ENCODE data around the gene C4orf46. TPM values are rescaled to one million over a fixed set of nuclear protein-coding genes. Genes with fewer than 3 reads are reported as not detected.
"Not testable (repeated sequence)": the region's sequence is repeated elsewhere in the genome, so short reads cannot be mapped to it uniquely, and the experiment has no call there.

C4orf46 gene
- total RNA-seq, 1 experiment from 2014 or later, result 12.2 TPM

DNA sequence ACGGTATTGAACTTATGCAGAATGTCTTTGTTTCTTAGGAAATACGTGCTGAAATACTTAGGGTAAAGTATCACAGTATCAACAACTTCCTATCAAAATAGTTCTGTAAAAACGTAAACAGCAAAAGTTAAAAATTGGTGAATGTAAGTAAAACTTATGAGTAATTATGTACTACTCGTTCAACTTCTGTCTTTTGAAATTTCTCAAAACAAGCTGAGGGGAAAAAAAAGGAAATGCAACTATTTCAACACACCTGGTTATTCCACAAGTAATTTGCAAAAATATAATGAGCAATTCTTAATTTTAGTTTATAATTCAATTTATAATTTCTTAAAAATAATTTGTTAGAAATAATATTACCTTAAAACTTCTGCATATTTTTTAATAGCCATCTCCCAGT, 43.2 kb upstream of the C4orf46 start:
- Histone ChIP-seq H3K27me3 (ENCODE audit: control insufficient read depth, insufficient read depth, low read length) (no peaks in the 10 kb centered on the region), H3K4me3 (ENCODE audit: low read depth in 2 of 2, low read length in 2 of 2) (no peak overlapping the region), H3K36me3 (ENCODE audit: control insufficient read depth, insufficient read depth, low read length) (peaks cover 38% of the 10 kb centered on the region), H3K4me1 (ENCODE audit: control insufficient read depth, insufficient read depth, low read length) (no peaks in the 10 kb centered on the region), H3K27ac (ENCODE audit: low read length) (no peak overlapping the region), H3K9me3 (ENCODE audit: control insufficient read depth, insufficient read depth, low read depth, low read length) (no peaks in the 10 kb centered on the region)
- TF ChIP-seq, protein P1, sequence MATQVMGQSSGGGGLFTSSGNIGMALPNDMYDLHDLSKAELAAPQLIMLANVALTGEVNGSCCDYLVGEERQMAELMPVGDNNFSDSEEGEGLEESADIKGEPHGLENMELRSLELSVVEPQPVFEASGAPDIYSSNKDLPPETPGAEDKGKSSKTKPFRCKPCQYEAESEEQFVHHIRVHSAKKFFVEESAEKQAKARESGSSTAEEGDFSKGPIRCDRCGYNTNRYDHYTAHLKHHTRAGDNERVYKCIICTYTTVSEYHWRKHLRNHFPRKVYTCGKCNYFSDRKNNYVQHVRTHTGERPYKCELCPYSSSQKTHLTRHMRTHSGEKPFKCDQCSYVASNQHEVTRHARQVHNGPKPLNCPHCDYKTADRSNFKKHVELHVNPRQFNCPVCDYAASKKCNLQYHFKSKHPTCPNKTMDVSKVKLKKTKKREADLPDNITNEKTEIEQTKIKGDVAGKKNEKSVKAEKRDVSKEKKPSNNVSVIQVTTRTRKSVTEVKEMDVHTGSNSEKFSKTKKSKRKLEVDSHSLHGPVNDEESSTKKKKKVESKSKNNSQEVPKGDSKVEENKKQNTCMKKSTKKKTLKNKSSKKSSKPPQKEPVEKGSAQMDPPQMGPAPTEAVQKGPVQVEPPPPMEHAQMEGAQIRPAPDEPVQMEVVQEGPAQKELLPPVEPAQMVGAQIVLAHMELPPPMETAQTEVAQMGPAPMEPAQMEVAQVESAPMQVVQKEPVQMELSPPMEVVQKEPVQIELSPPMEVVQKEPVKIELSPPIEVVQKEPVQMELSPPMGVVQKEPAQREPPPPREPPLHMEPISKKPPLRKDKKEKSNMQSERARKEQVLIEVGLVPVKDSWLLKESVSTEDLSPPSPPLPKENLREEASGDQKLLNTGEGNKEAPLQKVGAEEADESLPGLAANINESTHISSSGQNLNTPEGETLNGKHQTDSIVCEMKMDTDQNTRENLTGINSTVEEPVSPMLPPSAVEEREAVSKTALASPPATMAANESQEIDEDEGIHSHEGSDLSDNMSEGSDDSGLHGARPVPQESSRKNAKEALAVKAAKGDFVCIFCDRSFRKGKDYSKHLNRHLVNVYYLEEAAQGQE (IDR thresholded peaks at IDR 0.05; ENCODE audit: insufficient read depth in 1 of 2, low read depth in 2 of 2, low read length in 1 of 2), result no peak
- DNase-seq (ENCODE audit: low read depth, low spot score) (no peak), ATAC-seq (no peak)
- intact Hi-C loops (cut with micrococcal nuclease; ENCODE audit: unreplicated experiment) (no loop called here), in situ Hi-C loops (cut with HindIII; ENCODE audit: low pct_unique_long_range_greater_than_20kb, low sequenced_read_pairs) (no loop called here)
- POLR2A ChIA-PET, result no interaction called here
- no TSS peak for BruUV-seq (replicated peaks)
- CTCF ChIA-PET, result no interaction called here

DNA sequence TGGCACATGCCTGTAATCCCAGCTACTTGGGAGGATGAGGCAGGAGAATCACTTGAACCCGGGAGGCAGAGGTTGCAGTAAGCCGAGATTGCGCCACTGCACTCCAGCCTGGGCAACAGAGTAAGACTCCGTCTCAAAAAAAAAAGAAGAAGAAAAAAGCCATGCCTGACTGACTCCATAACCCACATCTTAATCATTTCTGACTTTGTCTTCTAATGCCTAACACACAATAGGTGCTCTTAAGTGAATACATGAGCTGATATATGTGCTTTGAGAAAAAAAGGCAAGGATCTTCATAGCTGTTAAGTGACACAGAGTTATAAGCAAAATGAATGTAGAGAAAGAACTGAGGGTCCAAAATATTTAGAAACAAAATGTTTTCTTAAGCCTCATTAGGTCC, 40.9 kb upstream of the C4orf46 start:
- POLR2A ChIA-PET, result interaction anchor here (0.6 kb wide), 1 partner anchor 50 kb away, joined by 3 read pairs; no protein-coding TSS in a partner anchor
- intact Hi-C loops (cut with micrococcal nuclease; ENCODE audit: unreplicated experiment), result not testable (repeated sequence)

DNA sequence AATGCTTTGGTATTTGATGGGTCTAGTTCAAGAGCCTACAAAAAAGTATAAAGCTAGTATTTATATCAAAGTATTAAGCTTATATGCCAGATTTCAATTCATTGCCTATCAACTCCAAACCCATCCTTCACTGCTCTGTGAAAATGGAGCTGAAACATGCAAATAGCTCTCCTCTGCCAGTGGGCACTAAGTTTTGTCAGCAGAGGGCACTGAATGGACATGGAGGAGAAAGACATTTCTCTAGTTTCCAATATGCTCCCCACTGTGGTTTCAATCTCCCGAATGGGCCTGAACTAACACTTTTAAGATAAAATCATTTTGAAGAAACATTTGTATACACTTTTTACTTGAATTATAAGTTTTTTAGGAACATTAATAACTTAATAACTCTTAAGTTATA, 39.1 kb upstream of the C4orf46 start:
- BruUV-seq (replicated peaks), result no TSS peak
- H3K36me3 ChIP-seq (ENCODE audit: control insufficient read depth, insufficient read depth, low read length), result peaks cover 41% of the 10 kb centered on the region
- POLR2A ChIA-PET, result no interaction called here

More for the DNA sequence above, 40.9 kb upstream of the C4orf46 start:
- H3K27ac ChIP-seq (ENCODE audit: low read length); CTCF ChIA-PET; H3K4me1 ChIP-seq (ENCODE audit: control insufficient read depth, insufficient read depth, low read length); DNase-seq (ENCODE audit: low read depth, low spot score); H3K27me3 ChIP-seq (ENCODE audit: control insufficient read depth, insufficient read depth, low read length); in situ Hi-C loops (cut with HindIII; ENCODE audit: low pct_unique_long_range_greater_than_20kb, low sequenced_read_pairs); BruUV-seq (replicated peaks); H3K9me3 ChIP-seq (ENCODE audit: control insufficient read depth, insufficient read depth, low read depth, low read length); H3K4me3 ChIP-seq (ENCODE audit: low read depth in 2 of 2, low read length in 2 of 2); ATAC-seq: not testable (repeated sequence)
- peaks cover 46% of the 10 kb centered on the region for H3K36me3 ChIP-seq (ENCODE audit: control insufficient read depth, insufficient read depth, low read length)

More for the DNA sequence above, 39.1 kb upstream of the C4orf46 start:
- H3K27me3 ChIP-seq (ENCODE audit: control insufficient read depth, insufficient read depth, low read length), result no peaks in the 10 kb centered on the region
- TF ChIP-seq, protein P2, sequence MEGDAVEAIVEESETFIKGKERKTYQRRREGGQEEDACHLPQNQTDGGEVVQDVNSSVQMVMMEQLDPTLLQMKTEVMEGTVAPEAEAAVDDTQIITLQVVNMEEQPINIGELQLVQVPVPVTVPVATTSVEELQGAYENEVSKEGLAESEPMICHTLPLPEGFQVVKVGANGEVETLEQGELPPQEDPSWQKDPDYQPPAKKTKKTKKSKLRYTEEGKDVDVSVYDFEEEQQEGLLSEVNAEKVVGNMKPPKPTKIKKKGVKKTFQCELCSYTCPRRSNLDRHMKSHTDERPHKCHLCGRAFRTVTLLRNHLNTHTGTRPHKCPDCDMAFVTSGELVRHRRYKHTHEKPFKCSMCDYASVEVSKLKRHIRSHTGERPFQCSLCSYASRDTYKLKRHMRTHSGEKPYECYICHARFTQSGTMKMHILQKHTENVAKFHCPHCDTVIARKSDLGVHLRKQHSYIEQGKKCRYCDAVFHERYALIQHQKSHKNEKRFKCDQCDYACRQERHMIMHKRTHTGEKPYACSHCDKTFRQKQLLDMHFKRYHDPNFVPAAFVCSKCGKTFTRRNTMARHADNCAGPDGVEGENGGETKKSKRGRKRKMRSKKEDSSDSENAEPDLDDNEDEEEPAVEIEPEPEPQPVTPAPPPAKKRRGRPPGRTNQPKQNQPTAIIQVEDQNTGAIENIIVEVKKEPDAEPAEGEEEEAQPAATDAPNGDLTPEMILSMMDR (IDR thresholded peaks at IDR 0.05), result peak; percentile 26; the same call in 1 of the 2 replicates
- no peak for TF ChIP-seq TCF7L2 (IDR thresholded peaks at IDR 0.05; ENCODE audit: low read depth, low read length)
- H3K27ac ChIP-seq (ENCODE audit: low read length), result no peak overlapping the region
- H3K4me3 ChIP-seq (ENCODE audit: low read depth in 2 of 2, low read length in 2 of 2), result no peak overlapping the region
- H3K4me1 ChIP-seq (ENCODE audit: control insufficient read depth, insufficient read depth, low read length), result no peaks in the 10 kb centered on the region
- in situ Hi-C loops (cut with HindIII; ENCODE audit: low pct_unique_long_range_greater_than_20kb, low sequenced_read_pairs) (no loop called here), intact Hi-C loops (cut with micrococcal nuclease; ENCODE audit: unreplicated experiment) (no loop called here)
- ATAC-seq (no peak), DNase-seq (ENCODE audit: low read depth, low spot score) (no peak)
- H3K9me3 ChIP-seq (ENCODE audit: control insufficient read depth, insufficient read depth, low read depth, low read length), result no peaks in the 10 kb centered on the region
- CTCF ChIA-PET, result interaction anchor here (0.7 to 1.0 kb wide), 2 partner anchors 141 to 349 kb away, joined by 3 read pairs; no protein-coding TSS in a partner anchor

Measured in Panc1 (cell line).